Endothelial cell of umbilical vein (primary cell): ENCODE measurements around the gene GRIN3A. TPM values are rescaled to one million over a fixed set of nuclear protein-coding genes. Genes with fewer than 3 reads are reported as not detected.

Experiments used
- BruUV-seq: library from RNA; stranded (reverse); fragments of 400-500 nt; replicated peaks from 2 replicates; lab custom pipeline; 2021; lab: Mats Ljungman, UMichigan
- CTCF ChIA-PET: fragments of 300-600, 350-600 bp; sonication (Branson Sonifier 250); formaldehyde crosslinking; loops from one replicate; lab custom pipeline; 2021; ENCODE audit warnings: antibody characterized with exemption, inconsistent platforms; lab: Charles Lee
- POLR2A ChIA-PET: fragments of 300-600, 350-600 bp; sonication (Branson Sonifier 250); formaldehyde crosslinking; loops from one replicate; lab custom pipeline; 2021; ENCODE audit warnings: antibody characterized with exemption, inconsistent platforms; lab: Charles Lee
- DNase-seq: peaks from one replicate; pipeline ENCODE4 v3.0.0-alpha.2; 2011; ENCODE audit warnings: low read depth, low spot score
- FAIRE-seq: peaks from 2 replicates; lab custom pipeline; 2011; peaks lifted over from hg19 to GRCh38; lab: Jason Lieb, UNC
- H2AFZ ChIP-seq: 2 replicates; pipeline ENCODE4 v1.6.0; 2012; ENCODE audit warnings: low read depth, low read length, control low read depth, inconsistent platforms
- H3K27ac ChIP-seq: 2 replicates; pipeline ENCODE4 v1.5.1; 2011; ENCODE audit warnings: low read depth, mild to moderate bottlenecking, control low read depth, low read length, moderate library complexity; ENCODE audit not compliant: insufficient read depth
- H3K27me3 ChIP-seq, 2 experiments: 2 replicates each; pipeline versions ENCODE4 v1.6.0 to v1.6.1; 2011; ENCODE audit warnings: low read length in 2 of 2, mixed read lengths in 1 of 2; ENCODE audit not compliant: control insufficient read depth in 2 of 2, insufficient read depth in 2 of 2
- H3K36me3 ChIP-seq, 2 experiments: 2 replicates in 1 of 2; 3 replicates in 1 of 2; pipeline ENCODE4 v1.5.1; 2011; ENCODE audit warnings: low read length in 2 of 2, mild to moderate bottlenecking in 1 of 2, moderate library complexity in 1 of 2; ENCODE audit not compliant: control insufficient read depth in 2 of 2, insufficient read depth in 2 of 2; ENCODE audit errors: extremely low read depth in 1 of 2
- H3K4me1 ChIP-seq: 3 replicates; pipeline ENCODE4 v1.5.1; 2011; ENCODE audit warnings: mild to moderate bottlenecking, low read length; ENCODE audit not compliant: control insufficient read depth, insufficient read depth; ENCODE audit errors: extremely low read depth
- H3K4me2 ChIP-seq: 2 replicates; pipeline ENCODE4 v1.6.1; 2011; ENCODE audit warnings: low read length, control low read depth, mixed read lengths; ENCODE audit not compliant: insufficient read depth
- H3K4me3 ChIP-seq, 3 experiments: fragments of 200-600 bp in 1 of 3; sonication (generic), shearing (Covaris generic) in 1 of 3; replicated peaks in 1 of 3; 2 replicates each; pipeline ENCODE4 v1.5.1; 2011 to 2016; ENCODE audit warnings: control low read depth in 3 of 3, low read length in 3 of 3, mild to moderate bottlenecking in 2 of 3, inconsistent platforms in 1 of 3, low read depth in 1 of 3, moderate library complexity in 1 of 3; ENCODE audit not compliant: insufficient read depth in 1 of 3
- H3K79me2 ChIP-seq: 2 replicates; pipeline ENCODE4 v1.6.0; 2012; ENCODE audit warnings: low read length, inconsistent platforms; ENCODE audit not compliant: control insufficient read depth, insufficient read depth
- H3K9ac ChIP-seq: replicated peaks from 2 replicates; pipeline ENCODE3; 2011; ENCODE audit warnings: low read length, control low read depth; ENCODE audit not compliant: insufficient read depth; ENCODE audit errors: extremely low read depth
- H3K9me1 ChIP-seq: replicated peaks from 3 replicates; pipeline ENCODE4 v1.6.0; 2011; ENCODE audit warnings: mild to moderate bottlenecking, low read length; ENCODE audit not compliant: control insufficient read depth, insufficient read depth; ENCODE audit errors: extremely low read depth
- H3K9me3 ChIP-seq: replicated peaks from 2 replicates; pipeline ENCODE4 v1.5.1; 2012; ENCODE audit warnings: low read length, inconsistent platforms; ENCODE audit not compliant: control insufficient read depth, insufficient read depth
- H4K20me1 ChIP-seq: replicated peaks from 2 replicates; pipeline ENCODE3; 2011; ENCODE audit warnings: mild to moderate bottlenecking, low read length; ENCODE audit not compliant: control insufficient read depth, insufficient read depth; ENCODE audit errors: extremely low read depth
- EZH2 ChIP-seq: IDR thresholded peaks from 2 replicates; pipeline ENCODE4 v1.6.1; 2012; ENCODE audit warnings: borderline replicate concordance, low read depth, mild to moderate bottlenecking, moderate library complexity, low read length, inconsistent platforms; ENCODE audit not compliant: severe bottlenecking
- FOS ChIP-seq: IDR thresholded peaks from 2 replicates; pipeline ENCODE4 v1.6.1; 2011; ENCODE audit warnings: mild to moderate bottlenecking, low read length, moderate library complexity, borderline replicate concordance; ENCODE audit not compliant: insufficient read depth
- GATA2 ChIP-seq: IDR thresholded peaks from 2 replicates; pipeline ENCODE4 v1.7.0; 2011; ENCODE audit warnings: low read depth, mild to moderate bottlenecking, moderate library complexity, mixed read lengths, low read length; ENCODE audit not compliant: insufficient read length, insufficient read depth
- JUN ChIP-seq: IDR thresholded peaks from 2 replicates; pipeline ENCODE4 v1.6.1; 2011; ENCODE audit warnings: borderline replicate concordance, low read depth; ENCODE audit not compliant: insufficient read length, insufficient read depth
- MYC ChIP-seq: IDR thresholded peaks from one replicate; pipeline ENCODE4 v1.6.1; 2011; ENCODE audit warnings: mild to moderate bottlenecking, low read depth, low read length
- POLR2A ChIP-seq: IDR thresholded peaks from 2 replicates; pipeline ENCODE4 v1.6.1; 2012; ENCODE audit warnings: low read depth, mild to moderate bottlenecking, control low read depth, low read length
- POLR2AphosphoS5 ChIP-seq: IDR thresholded peaks from 2 replicates; pipeline ENCODE4 v1.6.1; 2012; ENCODE audit warnings: low read depth, mild to moderate bottlenecking, control low read depth, low read length, moderate library complexity; ENCODE audit not compliant: insufficient read depth
- dilution Hi-C: fragments of 300-500 bp; cut with MboI; formaldehyde crosslinking; loops from one replicate; pipeline ENCODE4 v1.15.0; 2019; ENCODE audit warnings: low sequenced_read_pairs; ENCODE audit not compliant: extremely low pct_ligation_motif_present
- intact Hi-C: fragments of 100-400 bp; cut with micrococcal nuclease; formaldehyde crosslinking; loops from one replicate; pipeline ENCODE4 v1.10.0; 2022
- polyA plus RNA-seq, 4 experiments: library from polyadenylated mRNA; depleted of rRNA in 3 of 4; stranded (reverse) in 3 of 4; unstranded in 1 of 4; fragments of >200 nt; gene quantifications; 2 replicates each; pipeline versions ENCODE4 v1.2.1 to v1.2.3, GENCODE V29; 2011 to 2012; ENCODE audit warnings: missing spikeins in 1 of 4
- total RNA-seq: library from RNA; stranded (reverse); gene quantifications from 2 replicates; pipeline ENCODE4 v1.2.3, GENCODE V29; 2021
- TF ChIP-seq, protein P1 (sequence below), 2 donors: IDR thresholded peaks; 1 replicate in 1 of 2; 2 replicates in 1 of 2; pipeline ENCODE4 v1.5.1; 2011; ENCODE audit warnings: low read length in 2 of 2, mild to moderate bottlenecking in 2 of 2, moderate library complexity in 2 of 2, control low read depth in 1 of 2, inconsistent platforms in 1 of 2, low read depth in 1 of 2; ENCODE audit not compliant: insufficient read depth in 1 of 2; ENCODE audit errors: extremely low read depth in 1 of 2
- TF ChIP-seq, protein P2 (sequence below): IDR thresholded peaks from 2 replicates; pipeline ENCODE4 v1.6.1; 2011; ENCODE audit not compliant: insufficient read depth, insufficient read length

Gene GRIN3A
- total and polyA plus RNA-seq, 2 donors (not counting 3 experiments of a cell fraction or from before 2014, with no cell fraction given): not detected

GRCh38 chr9:101562966-101563365 is 175.5 kb downstream of the GRIN3A start:
- Histone ChIP-seq H3K9me1 (no peaks in the 10 kb centered on the region), H3K27ac (no peak overlapping the region), H3K27me3 (no peaks in the 10 kb centered on the region), H3K9ac (no peak overlapping the region), H3K4me2 (no peak overlapping the region), H3K79me2 (no peaks in the 10 kb centered on the region), H4K20me1 (no peaks in the 10 kb centered on the region), H3K9me3 (no peaks in the 10 kb centered on the region), H3K36me3 (peaks cover 7% of the 10 kb centered on the region in 2 experiments), H2AFZ (no peak overlapping the region), H3K4me1 (no peaks in the 10 kb centered on the region), H3K4me3 (no peak overlapping the region)
- no TSS peak for BruUV-seq
- intact Hi-C loops: no loop called here
- TF ChIP-seq MYC: no peak
- TF ChIP-seq FOS: no peak
- no peak for TF ChIP-seq POLR2A
- TF ChIP-seq JUN: no peak
- TF ChIP-seq, protein P1, sequence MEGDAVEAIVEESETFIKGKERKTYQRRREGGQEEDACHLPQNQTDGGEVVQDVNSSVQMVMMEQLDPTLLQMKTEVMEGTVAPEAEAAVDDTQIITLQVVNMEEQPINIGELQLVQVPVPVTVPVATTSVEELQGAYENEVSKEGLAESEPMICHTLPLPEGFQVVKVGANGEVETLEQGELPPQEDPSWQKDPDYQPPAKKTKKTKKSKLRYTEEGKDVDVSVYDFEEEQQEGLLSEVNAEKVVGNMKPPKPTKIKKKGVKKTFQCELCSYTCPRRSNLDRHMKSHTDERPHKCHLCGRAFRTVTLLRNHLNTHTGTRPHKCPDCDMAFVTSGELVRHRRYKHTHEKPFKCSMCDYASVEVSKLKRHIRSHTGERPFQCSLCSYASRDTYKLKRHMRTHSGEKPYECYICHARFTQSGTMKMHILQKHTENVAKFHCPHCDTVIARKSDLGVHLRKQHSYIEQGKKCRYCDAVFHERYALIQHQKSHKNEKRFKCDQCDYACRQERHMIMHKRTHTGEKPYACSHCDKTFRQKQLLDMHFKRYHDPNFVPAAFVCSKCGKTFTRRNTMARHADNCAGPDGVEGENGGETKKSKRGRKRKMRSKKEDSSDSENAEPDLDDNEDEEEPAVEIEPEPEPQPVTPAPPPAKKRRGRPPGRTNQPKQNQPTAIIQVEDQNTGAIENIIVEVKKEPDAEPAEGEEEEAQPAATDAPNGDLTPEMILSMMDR (IDR thresholded peaks at IDR 0.05; ENCODE audit: extremely low read depth in 1 of 2, insufficient read depth in 1 of 2, low read depth in 1 of 2, low read length in 2 of 2): no peak
- TF ChIP-seq GATA2: no peak
- TF ChIP-seq, protein P2, sequence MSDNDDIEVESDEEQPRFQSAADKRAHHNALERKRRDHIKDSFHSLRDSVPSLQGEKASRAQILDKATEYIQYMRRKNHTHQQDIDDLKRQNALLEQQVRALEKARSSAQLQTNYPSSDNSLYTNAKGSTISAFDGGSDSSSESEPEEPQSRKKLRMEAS: no peak
- no peak for TF ChIP-seq POLR2AphosphoS5
- TF ChIP-seq EZH2: no peak
- no peak for DNase-seq
- FAIRE-seq: no peak
- CTCF ChIA-PET: interaction anchor here (1.3 to 4.2 kb wide), 2 partner anchors 104 to 114 kb away, joined by 3 to 13 read pairs; no protein-coding TSS in a partner anchor
- POLR2A ChIA-PET: no interaction called here
- dilution Hi-C loops: no loop called here
